Glomerular endothelial cell (primary cell): ENCODE data around the gene HTT. TPM values are rescaled to one million over a fixed set of nuclear protein-coding genes. Genes with fewer than 3 reads are reported as not detected.

Source experiments
- DNase-seq: peaks from one replicate; pipeline ENCODE4 v3.0.0-alpha.2; 2011; ENCODE audit warnings: low read depth, low spot score; ENCODE audit errors: extremely low read depth
- total RNA-seq: library from RNA; depleted of rRNA; stranded (reverse); fragments of >200 nt; gene quantifications from 2 replicates; pipeline ENCODE4 v1.2.3, GENCODE V29; 2015

The HTT gene
- total RNA-seq, 1 donor from 2014 or later: 86.8 TPM

DNA sequence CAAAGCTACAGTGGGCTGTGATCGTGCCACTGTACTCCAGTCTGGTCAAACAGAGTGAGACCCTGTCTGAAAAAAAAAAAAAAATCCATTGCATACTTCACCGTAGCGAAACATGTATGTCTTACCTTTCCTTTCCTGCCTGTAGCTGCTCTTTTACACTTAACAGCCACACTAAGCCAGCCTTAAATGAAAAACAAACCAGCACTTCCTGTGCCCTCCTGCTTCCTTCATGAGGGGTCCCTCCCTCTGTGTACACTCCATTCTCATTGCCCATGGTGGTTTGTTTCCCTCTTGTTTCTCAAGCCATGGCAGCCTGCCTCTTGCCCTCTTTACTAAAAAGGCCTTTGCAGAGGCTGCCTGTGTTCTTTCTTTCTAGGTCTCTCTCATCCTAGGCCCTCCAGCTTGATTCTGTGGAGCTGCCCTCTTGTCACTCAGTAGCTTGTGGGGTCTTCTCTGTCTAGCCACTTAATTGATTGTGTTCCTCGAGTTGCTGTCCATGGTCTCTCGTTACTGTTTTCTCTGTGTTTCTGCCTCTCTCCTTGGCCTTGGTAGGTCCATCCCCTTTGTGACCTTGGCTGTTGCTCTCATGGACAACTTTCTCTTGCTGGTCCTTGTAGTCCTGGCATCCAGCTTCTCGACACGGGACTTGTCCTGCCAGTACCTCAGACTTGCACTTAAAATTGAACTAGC is 122.3 kb downstream of the HTT start:
- DNase-seq: no peak

DNA sequence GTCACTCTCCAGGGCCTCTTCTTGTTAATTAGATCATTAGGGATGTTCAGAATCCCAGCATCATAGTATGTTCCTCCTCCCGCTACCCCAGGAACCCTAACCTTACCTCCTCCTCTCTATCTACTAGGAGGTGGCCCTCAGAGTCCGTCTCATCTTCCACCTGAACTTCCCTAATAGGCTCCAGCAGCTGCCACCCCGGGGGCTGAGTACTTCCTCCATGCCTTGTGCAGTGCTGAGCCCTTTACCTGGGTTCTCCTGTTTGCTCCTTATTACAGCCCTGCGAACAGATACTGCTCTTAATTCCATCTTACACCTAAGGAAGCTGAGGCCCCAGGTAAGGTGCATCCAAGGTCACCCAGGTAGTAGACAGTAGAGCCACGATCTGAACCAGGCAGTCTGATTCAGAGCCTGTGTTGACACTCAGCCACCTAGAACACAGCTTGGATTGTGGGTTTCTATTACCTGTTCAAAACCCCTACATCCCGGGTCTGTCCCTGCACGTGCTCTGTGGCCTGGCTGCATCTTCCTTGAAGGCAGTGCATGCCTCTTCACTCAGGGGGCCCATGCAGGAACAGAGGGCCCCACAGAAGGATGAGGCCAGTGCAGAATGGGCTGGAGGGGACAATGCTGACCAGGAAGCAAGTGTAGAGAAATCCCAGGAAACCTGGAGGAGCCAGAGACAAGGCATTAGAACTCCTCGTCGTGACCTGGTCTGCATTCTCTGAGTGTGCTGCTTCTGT is 123.1 kb downstream of the HTT start:
- no peak for DNase-seq

DNA sequence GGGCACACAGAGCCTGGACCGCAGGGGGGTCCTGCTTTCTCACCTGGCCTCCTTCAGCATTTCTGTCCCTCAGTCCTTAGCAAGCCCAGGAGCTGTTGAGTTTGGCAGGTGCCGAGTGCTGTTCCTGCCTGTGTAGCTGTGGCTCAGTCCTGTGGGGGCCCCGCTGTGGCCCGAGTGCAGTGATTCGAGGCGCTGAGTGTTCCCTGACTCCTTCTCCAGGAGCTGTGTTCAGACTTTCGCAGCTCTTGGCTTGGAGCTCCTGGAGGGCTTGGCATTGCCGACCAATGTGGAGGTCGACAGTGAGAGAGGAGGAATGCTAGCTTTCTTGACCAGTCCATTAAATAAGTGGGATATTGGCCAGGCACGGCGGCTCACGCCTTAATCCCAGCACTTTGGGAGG is 124.4 kb downstream of the HTT start:
- DNase-seq: no peak

DNA sequence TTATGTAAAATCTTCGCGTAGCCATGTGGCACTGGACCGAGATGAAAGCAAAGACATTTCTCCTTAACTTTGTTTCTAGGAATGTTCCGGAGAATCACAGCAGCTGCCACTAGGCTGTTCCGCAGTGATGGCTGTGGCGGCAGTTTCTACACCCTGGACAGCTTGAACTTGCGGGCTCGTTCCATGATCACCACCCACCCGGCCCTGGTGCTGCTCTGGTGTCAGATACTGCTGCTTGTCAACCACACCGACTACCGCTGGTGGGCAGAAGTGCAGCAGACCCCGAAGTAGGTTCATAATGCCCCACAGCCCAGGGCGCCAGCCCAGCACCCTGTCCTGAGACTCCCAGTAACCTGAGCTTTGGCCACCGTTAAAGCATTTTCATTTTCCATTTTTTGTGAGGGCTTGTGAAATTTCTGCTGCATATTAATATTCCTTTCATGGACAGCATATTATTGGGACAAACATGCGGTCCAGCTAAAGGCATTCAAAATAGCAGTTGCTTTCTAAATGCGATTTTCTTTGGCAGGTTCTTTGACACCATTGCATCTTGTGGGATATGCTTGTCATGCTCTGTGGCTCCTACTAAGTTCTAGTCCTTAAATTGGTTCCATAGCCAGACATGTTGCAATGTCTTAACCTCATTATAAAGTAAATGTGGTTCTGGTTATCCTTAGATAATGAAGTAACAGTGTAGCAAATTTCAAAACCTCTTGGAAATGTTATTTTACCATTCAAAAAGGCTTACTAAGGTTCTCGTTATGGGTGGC is 125.4 kb downstream of the HTT start:
- no peak for DNase-seq

DNA sequence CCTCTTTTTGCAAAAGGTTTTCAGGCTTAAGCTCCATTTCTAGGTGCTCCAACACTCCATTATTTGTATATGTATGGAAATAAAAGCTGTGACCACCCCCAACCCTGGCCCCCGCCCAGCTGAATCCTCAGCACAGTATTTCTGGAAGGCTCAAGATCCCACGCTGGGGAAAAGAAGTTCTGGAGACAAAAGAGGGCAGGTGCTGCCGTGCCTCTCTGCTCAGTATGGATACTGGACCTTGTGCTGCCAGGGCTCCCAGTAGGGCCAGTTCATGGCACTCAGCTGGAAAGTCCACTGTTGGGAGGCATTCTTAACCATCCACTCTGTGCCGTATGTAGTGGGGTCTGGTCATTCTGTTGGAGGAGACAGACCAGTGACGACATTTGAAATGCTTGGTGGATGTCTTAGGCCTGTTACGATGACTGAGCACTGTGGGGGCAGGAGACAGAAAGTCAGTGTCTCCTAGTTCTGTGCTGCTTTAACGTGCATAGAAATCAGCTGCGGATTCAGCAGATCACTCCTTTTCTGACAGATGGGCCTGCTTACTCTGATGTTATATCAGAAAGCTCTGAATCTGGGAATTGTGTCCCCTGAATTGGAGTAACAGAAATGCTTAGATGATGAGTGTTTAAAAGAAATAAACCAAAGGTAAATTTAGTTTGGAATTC is 126.1 kb downstream of the HTT start:
- DNase-seq: no peak

DNA sequence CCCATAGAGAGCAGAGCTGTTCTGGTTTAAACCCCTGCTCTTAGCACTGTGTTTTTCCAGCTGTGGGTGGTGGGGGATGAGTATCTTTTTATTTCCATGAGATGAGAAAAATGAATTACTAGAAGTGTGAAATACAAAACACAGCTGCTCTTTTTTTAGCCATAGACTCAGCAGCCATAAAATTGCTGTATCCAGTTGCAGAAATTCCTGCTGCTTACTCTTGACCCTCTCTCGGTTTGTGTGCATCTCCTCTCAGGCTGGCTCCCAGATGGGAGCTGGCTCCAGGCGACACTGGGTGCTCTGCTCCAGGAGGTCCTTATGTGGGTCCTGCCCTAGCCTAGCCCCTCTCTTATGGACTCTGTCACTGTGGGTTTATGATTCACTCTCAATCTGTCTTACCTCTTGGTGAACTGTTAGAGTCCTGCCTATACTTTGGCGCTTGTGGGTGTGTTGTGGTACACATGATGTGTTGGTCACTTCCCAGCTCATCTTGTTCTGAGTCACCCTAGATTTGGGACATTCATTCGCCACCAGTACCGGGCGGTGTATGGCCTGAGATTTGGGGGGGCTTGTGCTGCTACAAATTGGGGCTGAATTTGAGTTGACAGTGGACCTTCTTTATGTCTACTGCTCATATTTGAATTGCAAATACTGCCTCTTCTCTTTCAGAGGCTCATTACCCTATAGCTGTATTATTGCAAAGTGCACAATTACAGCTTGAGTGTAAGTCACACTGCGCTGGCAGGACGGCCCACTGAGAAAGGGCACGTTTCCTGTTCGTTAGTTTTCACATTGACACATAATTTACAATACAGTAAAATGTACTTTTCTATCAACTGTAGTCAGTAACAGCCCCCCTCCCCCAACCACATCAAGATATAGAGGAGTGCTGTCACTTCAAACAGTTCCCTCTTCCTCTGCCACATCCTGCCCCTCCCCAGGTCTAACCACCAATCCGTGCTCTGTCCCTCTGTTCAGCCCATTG is 127.5 kb downstream of the HTT start:
- DNase-seq: no peak

DNA sequence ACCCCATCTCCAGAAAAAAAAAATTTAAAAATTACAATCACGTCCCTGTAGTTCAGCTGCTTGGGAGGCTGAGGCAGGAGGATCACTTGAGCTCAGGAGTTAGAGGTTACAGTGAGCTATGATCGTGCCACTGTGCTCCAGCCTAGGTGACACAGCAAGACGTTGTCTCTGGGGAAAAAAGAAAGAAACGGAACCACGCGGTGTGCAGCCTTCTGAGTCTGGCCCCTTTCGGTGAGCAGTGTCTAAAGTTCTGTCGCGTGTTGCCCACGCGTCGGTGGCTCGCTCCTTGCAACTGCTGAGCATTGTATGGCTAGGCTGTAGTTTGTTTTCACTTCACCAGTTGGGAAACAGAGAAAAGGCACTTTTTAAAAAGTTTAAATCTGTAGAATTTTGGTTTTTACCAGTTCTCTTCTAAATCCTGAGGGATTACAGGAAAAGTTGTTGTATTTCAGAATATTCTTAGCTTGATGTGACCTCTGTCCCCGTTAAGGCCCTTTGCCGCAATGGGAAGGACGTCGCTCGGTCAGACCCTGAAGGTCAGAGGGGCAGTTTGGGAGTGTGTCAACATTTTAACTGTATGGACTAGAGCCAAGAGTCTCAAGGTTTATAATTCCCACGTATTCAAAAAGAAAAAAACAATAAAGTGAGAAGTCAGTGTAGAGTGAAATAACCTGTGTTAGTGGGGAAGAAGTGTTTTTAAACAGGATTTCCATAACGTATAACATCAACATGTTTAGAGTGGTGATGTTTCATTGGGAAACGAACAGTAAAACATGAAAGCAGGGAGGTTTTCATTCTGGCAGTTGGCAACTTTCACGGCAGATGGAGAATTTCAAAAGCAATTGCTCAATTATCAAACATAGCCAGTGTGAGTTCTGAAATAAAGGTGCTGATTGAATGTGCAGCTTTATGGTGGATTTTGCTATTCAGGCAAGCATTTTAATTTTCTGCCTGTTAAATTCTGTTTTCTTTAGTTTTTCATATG is 128.6 kb downstream of the HTT start:
- no peak for DNase-seq

DNA sequence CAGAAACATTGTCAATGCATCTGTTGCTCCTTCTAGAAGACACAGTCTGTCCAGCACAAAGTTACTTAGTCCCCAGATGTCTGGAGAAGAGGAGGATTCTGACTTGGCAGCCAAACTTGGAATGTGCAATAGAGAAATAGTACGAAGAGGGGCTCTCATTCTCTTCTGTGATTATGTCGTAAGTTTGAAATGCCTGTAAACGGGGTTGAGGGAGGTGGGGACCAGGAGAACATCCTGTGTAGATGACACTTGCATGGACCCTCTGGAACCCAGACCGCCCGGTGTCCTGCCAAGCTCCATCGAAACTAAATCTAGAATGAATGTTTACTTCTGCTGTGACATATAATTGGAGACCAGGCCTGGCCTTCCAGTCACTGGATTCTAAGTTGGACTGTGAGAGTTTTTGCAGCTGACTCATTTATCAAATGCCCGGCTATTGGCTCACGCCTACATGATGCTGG is 129.5 kb downstream of the HTT start:
- no peak for DNase-seq

DNA sequence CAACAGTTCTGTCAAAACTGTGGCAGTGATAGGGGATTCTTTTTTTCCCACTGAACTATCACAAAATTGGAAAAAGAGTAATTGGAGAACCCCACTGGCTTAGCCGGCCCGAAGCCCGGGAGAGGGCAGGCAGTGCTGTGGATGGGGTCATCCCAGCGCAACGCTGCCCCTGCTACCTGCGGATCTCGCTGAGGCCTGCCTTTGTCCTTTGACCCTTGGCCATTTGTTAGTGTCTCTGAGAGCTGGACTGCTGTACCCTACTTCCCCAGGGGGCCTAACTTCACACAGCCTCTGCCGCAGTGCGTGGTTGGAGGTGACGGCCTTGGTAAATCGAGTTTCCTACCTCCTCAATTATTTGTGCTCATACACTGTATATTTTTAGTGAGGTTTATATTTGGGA is 131.5 kb downstream of the HTT start:
- no peak for DNase-seq

DNA sequence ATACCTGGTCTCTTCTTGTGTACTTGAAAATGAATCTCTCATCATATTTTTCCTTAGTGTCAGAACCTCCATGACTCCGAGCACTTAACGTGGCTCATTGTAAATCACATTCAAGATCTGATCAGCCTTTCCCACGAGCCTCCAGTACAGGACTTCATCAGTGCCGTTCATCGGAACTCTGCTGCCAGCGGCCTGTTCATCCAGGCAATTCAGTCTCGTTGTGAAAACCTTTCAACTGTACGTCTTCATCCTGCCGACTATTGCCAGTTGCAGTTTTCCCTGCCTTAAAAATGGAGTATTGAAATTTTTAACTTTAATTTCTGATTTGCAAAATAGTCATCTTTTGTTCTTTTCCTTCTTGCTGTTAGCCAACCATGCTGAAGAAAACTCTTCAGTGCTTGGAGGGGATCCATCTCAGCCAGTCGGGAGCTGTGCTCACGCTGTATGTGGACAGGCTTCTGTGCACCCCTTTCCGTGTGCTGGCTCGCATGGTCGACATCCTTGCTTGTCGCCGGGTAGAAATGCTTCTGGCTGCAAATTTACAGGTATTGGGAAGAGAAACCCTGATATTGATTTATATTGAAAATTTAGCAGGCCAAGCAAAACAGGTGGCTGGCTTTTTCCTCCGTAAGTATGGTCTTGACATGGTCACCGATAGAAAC is 132.1 kb downstream of the HTT start:
- DNase-seq: no peak

DNA sequence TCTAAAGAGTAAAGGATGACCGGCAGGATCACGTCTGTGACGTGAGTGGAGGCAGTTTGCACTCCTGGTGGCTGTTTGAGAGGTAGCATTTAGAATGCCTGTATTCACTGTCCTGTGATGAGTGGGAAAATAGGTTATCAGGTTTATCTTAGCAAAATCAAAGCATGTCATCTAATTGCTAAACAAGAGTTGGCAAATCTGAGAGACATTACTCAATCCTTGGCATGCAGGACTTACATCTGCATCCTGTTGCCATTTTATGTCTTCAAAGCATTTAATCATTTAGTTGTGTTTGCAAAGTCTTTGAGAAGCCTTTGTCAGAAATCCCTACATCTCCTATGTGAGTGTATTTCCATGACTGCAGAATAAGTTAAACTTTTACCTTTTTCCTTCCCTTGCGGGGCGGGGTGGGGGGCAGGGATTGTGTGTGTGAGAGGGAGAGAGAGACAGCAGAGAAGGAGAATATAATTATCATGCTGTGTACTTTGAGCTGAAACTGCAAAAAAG is 133.1 kb downstream of the HTT start:
- peak; percentile 12 for DNase-seq

DNA sequence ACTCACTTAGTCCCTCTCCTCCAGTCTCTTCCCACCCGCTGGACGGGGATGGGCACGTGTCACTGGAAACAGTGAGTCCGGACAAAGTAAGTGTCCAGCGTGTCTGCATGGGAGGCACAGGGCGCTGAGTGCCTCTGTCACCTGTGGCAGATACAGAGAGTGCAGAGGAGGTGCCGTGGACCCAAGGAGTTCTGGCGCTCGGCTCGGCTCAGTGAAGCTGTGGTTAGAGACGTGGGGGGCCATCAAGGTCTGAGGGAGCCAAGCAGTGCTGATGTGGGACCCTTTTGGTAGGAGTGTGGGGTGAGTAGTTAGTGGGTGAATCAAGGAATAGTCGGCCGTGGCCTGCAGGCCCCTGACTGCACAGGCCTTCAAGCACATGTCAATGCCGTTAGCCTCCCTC is 134.3 kb downstream of the HTT start:
- no peak for DNase-seq

DNA sequence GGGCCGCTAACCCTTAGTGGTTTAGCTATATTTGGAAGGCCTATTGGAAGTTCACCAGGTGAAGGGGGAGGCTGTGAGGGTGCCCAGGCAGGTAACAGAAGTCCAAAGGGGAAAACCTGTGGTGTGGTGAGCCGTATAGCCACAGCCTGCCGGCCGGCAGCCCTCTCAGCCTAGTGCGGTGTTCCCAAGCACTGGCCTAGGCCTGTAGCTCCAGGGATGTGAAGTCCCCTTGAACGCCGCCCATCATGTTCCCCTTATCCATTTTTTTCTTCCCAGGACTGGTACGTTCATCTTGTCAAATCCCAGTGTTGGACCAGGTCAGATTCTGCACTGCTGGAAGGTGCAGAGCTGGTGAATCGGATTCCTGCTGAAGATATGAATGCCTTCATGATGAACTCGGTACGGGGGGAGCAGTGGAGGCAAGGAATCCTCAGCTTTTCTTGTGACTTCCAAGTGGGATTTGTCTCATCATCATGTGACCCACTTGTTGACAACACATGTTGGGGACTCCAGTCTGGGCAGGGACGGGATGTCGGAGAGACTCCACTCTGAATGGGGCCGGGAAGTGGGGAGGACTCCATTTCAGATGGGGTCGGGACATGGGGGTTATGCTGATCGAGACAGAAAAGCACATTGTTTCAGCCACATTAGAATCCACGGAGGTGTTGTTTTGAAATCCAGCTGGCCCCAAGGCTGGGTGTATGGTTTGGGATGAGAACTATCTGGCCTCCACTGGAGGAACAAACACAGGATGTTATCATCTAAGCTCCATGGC is 135.3 kb downstream of the HTT start:
- no peak for DNase-seq

DNA sequence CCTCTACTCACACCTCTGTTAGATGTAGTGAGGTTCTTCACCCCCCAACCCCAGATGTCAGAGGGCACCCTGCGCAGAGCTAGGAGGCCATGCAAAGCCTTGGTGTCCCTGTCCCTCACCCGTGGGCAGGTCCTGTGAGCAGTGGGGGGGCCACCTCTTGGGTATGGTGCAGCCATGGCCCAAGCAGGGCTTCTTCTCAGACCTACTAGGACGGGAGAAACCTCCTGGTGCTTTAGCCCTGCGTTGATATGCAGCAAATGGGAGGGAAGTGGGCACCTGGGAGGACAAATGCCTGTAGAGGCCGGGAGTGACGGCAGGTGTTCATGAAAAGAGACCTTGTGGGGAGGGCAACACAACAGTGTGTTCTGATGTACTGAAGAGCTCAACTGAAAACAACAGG is 136.0 kb downstream of the HTT start:
- no peak for DNase-seq

DNA sequence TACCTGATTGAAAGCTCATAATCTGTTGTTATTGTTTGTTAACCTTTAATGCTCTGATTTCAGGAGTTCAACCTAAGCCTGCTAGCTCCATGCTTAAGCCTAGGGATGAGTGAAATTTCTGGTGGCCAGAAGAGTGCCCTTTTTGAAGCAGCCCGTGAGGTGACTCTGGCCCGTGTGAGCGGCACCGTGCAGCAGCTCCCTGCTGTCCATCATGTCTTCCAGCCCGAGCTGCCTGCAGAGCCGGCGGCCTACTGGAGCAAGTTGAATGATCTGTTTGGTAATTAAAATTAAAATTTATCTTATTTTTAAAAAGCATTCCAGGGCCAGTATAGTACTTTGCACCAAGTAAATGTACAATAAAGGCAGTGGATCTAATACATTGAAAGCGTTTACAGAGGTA is 137.4 kb downstream of the HTT start:
- DNase-seq: no peak

DNA sequence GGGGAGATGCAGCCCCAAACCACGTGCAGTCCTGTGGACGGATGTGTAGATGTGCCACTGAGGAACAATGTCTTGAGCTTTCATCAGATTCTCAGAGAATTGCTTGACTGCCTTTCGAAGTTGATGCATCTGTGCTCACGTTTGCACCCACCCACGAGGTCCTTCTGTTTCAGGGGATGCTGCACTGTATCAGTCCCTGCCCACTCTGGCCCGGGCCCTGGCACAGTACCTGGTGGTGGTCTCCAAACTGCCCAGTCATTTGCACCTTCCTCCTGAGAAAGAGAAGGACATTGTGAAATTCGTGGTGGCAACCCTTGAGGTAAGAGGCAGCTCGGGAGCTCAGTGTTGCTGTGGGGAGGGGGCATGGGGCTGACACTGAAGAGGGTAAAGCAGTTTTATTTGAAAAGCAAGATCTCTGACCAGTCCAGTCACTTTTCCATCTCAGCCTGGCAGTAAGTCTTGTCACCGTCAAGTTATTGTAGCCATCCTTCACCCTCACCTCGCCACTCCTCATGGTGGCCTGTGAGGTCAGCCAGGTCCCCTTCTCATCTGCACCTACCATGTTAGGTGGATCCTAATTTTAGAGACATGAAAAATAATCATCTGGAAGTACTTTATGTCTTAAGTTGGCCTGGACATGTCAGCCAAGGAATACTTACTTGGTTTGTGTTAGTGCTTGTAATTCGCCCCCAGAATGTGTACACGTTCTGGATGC is 138.1 kb downstream of the HTT start:
- no peak for DNase-seq

DNA sequence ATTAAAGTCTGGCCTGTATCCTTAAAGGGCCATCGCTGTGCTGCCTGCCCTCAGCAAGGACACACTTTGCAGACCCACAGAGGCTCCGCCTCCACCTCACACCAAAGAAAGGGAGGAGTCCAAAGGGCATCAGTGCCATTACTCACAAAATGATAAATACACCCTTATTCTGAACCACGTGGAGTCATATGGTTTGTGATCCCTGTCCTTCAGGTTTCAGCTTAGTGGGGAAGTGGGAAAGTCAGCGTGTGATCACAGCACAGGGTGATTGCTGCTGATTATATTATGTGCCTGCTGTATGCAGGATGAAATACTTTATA is 138.6 kb downstream of the HTT start:
- DNase-seq: no peak
